Vagina (tissue), 2 donors: ENCODE data around the gene GSTA2. TPM values are rescaled to one million over a fixed set of nuclear protein-coding genes. Genes with fewer than 3 reads are reported as not detected.
"Not testable (repeated sequence)": the region's sequence is repeated elsewhere in the genome, so short reads cannot be mapped to it uniquely, and the experiment has no call there.

Source experiments
- DNase-seq, 2 donors: peaks; one replicate each; pipeline ENCODE4 v3.0.0-alpha.2; 2017; ENCODE audit errors: extremely low spot score in 2 of 2
- H3K27ac ChIP-seq: fragments of 200-600 bp; sonication (generic); one replicate; pipeline ENCODE4 v1.5.1; 2019
- H3K27me3 ChIP-seq: fragments of 200-600 bp; sonication (generic); one replicate; pipeline ENCODE4 v1.5.1; 2019
- H3K36me3 ChIP-seq, 2 donors: fragments of 200-600 bp; sonication (generic); one replicate each; pipeline ENCODE4 v1.5.1; 2017 to 2019
- H3K4me1 ChIP-seq: fragments of 200-600 bp; sonication (generic); one replicate; pipeline ENCODE4 v1.5.1; 2019
- H3K4me3 ChIP-seq, 2 donors: fragments of 200-600 bp; sonication (generic); 1 replicate in 1 of 2; 2 replicates in 1 of 2; pipeline ENCODE4 v1.5.1; 2016 to 2019
- H3K9me3 ChIP-seq: fragments of 200-600 bp; sonication (generic); one replicate; pipeline ENCODE4 v1.5.1; 2019
- POLR2A ChIP-seq, 2 donors: fragments of 450-650 bp; IDR thresholded peaks; one replicate each; pipeline ENCODE4 v1.6.1; 2017; ENCODE audit warnings: antibody characterized with exemption in 2 of 2, mild to moderate bottlenecking in 2 of 2, moderate library complexity in 2 of 2
- POLR2AphosphoS5 ChIP-seq, 2 donors: sonication (generic); formaldehyde crosslinking; IDR thresholded peaks; one replicate each; pipeline ENCODE4 v1.9.0; 2017; ENCODE audit warnings: antibody characterized with exemption in 2 of 2, mild to moderate bottlenecking in 2 of 2, low read depth in 1 of 2; ENCODE audit not compliant: insufficient read depth in 1 of 2
- intact Hi-C: fragments of 100-400 bp; cut with DNase I; formaldehyde crosslinking; loops from one replicate; pipeline ENCODE4 v1.15.1; 2023
- total RNA-seq: library from RNA; depleted of rRNA; stranded (reverse); fragments of >200 nt; gene quantifications from one replicate; pipeline ENCODE4 v1.2.3, GENCODE V29; 2016
- TF ChIP-seq, protein P1 (sequence below), 3 experiments: fragments of 450-650 bp in 2 of 3; fragments of 200-600 bp in 1 of 3; sonication (generic) in 1 of 3; IDR thresholded peaks; one replicate each; pipeline ENCODE4 v1.5.1; 2017 to 2019; ENCODE audit warnings: antibody characterized with exemption in 3 of 3, mild to moderate bottlenecking in 2 of 3, moderate library complexity in 2 of 3

Gene GSTA2
- not detected for total RNA-seq

DNA sequence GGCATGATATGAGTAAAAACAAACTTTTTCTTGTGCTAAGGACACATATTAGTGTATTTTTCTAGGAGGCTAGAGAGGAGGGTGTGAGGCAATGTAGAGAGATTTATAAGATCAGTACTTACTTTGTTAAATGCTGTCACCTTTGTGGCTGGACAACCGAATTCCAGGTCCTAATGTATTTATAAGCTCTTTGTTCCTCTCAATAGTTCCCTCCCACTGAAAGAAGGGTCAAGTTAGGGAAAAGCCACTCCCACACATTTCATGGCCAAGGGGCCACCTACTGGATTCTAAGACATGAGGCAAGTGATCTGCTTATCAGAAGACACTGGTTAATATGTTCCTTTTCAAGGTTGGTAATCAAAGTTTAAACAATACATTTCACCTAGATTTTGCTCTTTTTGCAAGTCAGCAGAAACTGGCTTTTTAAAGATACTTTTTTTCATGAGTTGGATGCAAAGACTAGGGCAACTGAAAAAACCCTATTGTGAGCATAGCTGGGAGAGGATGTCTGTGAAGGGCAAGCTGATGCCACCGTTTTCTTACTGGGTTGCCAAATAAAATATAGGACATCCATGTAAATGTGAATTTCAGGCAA is at the start of gene GSTA2:
Gene GSTA2, minus strand, starts transcription at position 154 of the 595 bp plus-strand sequence. CDS start 5,528 bp downstream, outside the sequence.
- H3K27me3 ChIP-seq, DNase-seq, H3K4me3 ChIP-seq, H3K36me3 ChIP-seq, intact Hi-C loops, H3K9me3 ChIP-seq, H3K4me1 ChIP-seq, H3K27ac ChIP-seq: not testable (repeated sequence)

- H3K36me3 ChIP-seq, DNase-seq, H3K27me3 ChIP-seq, H3K4me1 ChIP-seq, H3K9me3 ChIP-seq, H3K4me3 ChIP-seq, H3K27ac ChIP-seq, intact Hi-C loops: not testable (repeated sequence)
Observed at GRCh38 chr6:52809777-52810176, 46.5 kb upstream of the GSTA2 start.

DNA sequence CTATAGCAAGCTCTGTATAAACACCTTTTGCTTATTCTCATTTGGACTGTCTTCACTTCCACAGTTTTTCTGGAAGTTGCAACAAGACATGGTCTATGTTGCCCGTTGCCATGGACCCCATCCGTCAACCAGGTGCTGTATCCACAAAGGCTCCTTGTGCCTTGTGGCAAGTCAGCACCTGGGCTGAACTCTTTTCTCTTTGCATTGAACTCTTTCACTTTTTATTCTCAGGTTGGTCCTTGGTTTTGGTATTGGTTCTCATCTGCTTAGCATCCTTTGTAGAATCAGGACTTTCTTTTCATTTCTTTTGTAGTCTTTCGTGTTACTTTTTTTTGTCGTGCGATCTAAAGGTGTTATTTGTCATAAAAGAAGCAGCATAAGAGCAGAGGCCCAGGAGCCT is 45.4 kb upstream of the GSTA2 start:
- no peaks in the 10 kb centered on the region for H3K9me3 ChIP-seq
- no peak for DNase-seq
- TF ChIP-seq, protein P1, sequence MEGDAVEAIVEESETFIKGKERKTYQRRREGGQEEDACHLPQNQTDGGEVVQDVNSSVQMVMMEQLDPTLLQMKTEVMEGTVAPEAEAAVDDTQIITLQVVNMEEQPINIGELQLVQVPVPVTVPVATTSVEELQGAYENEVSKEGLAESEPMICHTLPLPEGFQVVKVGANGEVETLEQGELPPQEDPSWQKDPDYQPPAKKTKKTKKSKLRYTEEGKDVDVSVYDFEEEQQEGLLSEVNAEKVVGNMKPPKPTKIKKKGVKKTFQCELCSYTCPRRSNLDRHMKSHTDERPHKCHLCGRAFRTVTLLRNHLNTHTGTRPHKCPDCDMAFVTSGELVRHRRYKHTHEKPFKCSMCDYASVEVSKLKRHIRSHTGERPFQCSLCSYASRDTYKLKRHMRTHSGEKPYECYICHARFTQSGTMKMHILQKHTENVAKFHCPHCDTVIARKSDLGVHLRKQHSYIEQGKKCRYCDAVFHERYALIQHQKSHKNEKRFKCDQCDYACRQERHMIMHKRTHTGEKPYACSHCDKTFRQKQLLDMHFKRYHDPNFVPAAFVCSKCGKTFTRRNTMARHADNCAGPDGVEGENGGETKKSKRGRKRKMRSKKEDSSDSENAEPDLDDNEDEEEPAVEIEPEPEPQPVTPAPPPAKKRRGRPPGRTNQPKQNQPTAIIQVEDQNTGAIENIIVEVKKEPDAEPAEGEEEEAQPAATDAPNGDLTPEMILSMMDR (IDR thresholded peaks at IDR 0.05): no peak
- TF ChIP-seq POLR2A (IDR thresholded peaks at IDR 0.05) (no peak), POLR2AphosphoS5 (IDR thresholded peaks at IDR 0.05; ENCODE audit: insufficient read depth in 1 of 2, low read depth in 1 of 2) (no peak)
- H3K4me3 ChIP-seq: no peak overlapping the region
- no peak overlapping the region for H3K27ac ChIP-seq
- H3K27me3 ChIP-seq: no peaks in the 10 kb centered on the region
- H3K36me3 ChIP-seq: no peaks in the 10 kb centered on the region
- intact Hi-C loops: no loop called here
- no peaks in the 10 kb centered on the region for H3K4me1 ChIP-seq

GRCh38 chr6:52803668-52804255 is 40.5 kb upstream of the GSTA2 start, which contains the start of gene GSTA1:
Gene GSTA1, minus strand, starts transcription at chr6:52803816. Its CDS starts 4,549 bp downstream, at chr6:52799267.
- H3K27me3 ChIP-seq, H3K4me3 ChIP-seq, H3K36me3 ChIP-seq, DNase-seq, H3K4me1 ChIP-seq, H3K27ac ChIP-seq, intact Hi-C loops, H3K9me3 ChIP-seq: not testable (repeated sequence)

DNA sequence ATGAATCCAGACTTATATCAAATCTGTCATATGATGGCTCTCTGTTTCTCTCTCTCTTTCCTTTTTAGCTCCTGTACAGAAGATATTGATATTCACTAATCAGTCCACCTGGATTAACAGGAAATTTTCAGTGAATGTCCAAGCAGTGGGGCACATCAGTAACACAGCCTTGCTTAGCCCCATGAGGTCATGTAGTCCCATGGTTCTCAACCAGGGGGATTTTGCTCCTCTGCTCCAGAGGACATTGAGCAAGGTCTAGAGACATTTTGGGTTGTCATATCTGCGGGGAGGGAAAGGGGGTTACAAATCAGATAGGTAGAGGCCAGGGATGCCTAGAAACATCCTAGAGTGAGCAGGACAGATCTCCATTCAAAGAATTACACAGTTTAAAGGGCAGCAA is 39.5 kb upstream of the GSTA2 start:
- no peak for DNase-seq
- Histone ChIP-seq H3K27me3 (no peaks in the 10 kb centered on the region), H3K36me3 (no peaks in the 10 kb centered on the region), H3K27ac (no peak overlapping the region), H3K4me3 (no peak overlapping the region), H3K9me3 (no peaks in the 10 kb centered on the region), H3K4me1 (no peaks in the 10 kb centered on the region)
- no peak for TF ChIP-seq POLR2A (IDR thresholded peaks at IDR 0.05)
- TF ChIP-seq, protein P1 (IDR thresholded peaks at IDR 0.05): no peak
- no peak for TF ChIP-seq POLR2AphosphoS5 (IDR thresholded peaks at IDR 0.05; ENCODE audit: insufficient read depth in 1 of 2, low read depth in 1 of 2)
- intact Hi-C loops: no loop called here

DNA sequence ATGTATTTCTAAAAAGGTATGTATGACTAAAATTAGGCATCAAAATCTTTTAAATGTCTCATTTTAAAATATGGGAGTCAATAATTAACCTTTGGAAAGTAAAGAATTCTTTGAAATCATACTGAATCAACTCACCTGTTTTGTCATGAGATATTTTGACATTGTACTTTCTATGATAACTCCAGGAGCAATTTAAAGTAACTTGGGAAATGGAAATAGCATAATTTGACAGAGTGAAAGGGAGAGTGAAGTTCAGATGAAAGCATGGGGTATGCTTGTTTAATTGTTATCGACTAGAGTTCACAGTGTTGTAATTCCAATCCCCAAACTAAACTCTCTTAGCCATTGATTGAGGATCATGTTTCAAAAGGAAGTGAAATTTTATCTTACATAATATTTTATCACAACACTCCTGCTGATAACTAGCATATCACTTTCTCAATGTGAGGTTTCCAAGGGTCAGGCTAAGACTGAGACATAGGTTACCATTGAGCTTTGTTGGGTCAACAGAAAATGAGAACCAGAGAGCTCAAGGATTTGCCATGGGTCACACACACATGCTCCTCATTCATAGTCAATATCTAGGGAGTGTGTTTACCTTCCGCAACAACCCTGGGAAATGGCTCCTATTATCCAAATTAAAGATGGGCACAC is 38.0 kb upstream of the GSTA2 start:
- TF ChIP-seq, protein P1 (IDR thresholded peaks at IDR 0.05): no peak
- no peak for TF ChIP-seq POLR2A (IDR thresholded peaks at IDR 0.05)
- no peak for TF ChIP-seq POLR2AphosphoS5 (IDR thresholded peaks at IDR 0.05; ENCODE audit: insufficient read depth in 1 of 2, low read depth in 1 of 2)
- intact Hi-C loops: no loop called here

DNA sequence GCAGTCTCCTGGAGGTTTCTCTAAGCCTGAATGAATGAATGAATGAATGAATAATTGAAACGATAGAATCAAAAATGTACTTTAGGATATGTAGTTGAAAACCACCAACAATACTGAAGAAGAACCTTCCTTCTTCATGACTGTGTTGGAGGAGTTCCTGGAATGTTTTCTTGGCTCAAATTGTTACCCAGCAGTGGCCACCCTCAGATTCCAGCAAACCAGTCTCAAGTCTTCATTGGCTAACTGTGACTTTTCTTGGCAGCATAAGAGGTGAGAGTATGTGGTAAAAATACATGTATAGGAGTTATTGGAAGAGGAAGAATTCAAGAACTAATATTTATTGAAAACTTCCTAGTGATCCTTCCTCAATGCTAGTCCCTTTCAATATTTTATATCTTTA is 36.0 kb upstream of the GSTA2 start:
- H3K4me3 ChIP-seq, H3K9me3 ChIP-seq, DNase-seq, H3K27me3 ChIP-seq, intact Hi-C loops, H3K4me1 ChIP-seq, H3K27ac ChIP-seq, H3K36me3 ChIP-seq: not testable (repeated sequence)

More for the DNA sequence above, 38.0 kb upstream of the GSTA2 start:
- no peak overlapping the region for H3K4me3 ChIP-seq
- no peak for DNase-seq
- no peaks in the 10 kb centered on the region for H3K27me3 ChIP-seq
- H3K9me3 ChIP-seq: no peaks in the 10 kb centered on the region
- H3K27ac ChIP-seq: no peak overlapping the region
- H3K36me3 ChIP-seq: no peaks in the 10 kb centered on the region
- no peaks in the 10 kb centered on the region for H3K4me1 ChIP-seq

GRCh38 chr6:52794366-52794765 is 31.1 kb upstream of the GSTA2 start:
- H3K36me3 ChIP-seq, H3K4me1 ChIP-seq, H3K27me3 ChIP-seq, DNase-seq, intact Hi-C loops, H3K9me3 ChIP-seq, H3K27ac ChIP-seq, H3K4me3 ChIP-seq: not testable (repeated sequence)
